Activated T-cell treated with anti-CD3 and anti-CD28 coated beads, Interleukin-2, amount 50 U/mL, for 1 hour (primary cell): ENCODE data around the gene RERE.
"Not testable (repeated sequence)": the region's sequence is repeated elsewhere in the genome, so short reads cannot be mapped to it uniquely, and the experiment has no call there.

ENCODE experiments used
- DNase-seq: peaks from one replicate; pipeline ENCODE4 v3.0.0-alpha.2; 2020

Gene RERE

GRCh38 chr1:8533907-8534306 is 283.5 kb downstream of the RERE start:
- DNase-seq: no peak

DNA sequence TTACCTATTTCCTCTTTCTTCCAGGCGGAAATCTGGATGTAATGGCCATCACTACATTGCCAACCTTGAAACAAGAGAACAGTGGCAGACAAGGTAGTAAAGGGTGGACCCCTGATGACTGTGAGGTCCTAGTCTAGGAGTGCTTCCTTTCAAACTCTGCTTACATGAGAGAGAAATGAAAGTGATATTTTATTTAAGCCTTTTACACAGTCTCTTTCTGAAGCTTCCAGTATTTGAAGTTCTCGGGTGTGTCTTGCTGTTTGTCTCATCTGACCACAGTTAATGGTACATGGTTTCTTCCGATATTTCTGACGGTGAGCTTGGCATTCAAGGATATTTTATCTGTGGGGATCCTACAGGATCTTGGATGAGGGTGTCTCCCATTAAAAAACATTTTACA is 284.3 kb downstream of the RERE start:
- DNase-seq: no peak

GRCh38 chr1:8529901-8530300 is 287.5 kb downstream of the RERE start:
- DNase-seq: no peak

DNA sequence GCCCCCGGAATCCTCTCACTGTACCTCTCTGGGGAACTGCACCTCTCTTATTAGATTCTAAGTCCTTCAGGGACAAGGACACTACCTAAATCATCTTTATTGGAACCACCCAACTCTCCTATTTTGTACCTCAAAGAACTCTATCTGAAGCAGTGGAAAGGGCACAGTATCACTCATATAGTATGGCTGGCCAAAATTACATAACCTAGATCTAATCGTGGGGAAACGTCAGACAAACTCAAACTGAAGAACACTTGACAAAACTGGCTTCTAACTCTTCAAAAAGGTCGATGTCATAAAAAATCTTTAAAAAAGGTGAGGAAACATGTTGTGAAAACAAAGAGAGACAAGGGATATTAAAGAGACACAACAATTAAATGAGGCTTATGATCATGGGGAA is 289.5 kb downstream of the RERE start:
- no peak for DNase-seq

- DNase-seq: peak; percentile 65
Observed at GRCh38 chr1:8525558-8526275, 291.7 kb downstream of the RERE start.

DNA sequence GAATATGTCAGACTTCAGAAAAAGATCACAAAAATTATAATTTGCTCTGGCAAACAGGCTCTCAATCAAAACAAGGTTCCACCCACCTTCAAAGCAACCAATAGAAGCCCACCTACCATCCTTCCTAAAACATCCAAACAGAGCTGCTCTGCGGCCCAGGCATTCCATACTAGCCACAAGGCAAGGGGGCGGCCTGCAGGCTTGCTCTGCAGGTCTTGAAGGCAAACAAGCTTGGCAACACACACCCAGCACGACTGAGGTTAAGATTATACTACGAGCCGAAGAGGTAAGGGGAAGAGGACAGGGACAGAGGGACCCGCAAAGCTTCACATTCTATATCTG is 292.3 kb downstream of the RERE start:
- peak; percentile 46 for DNase-seq

DNA sequence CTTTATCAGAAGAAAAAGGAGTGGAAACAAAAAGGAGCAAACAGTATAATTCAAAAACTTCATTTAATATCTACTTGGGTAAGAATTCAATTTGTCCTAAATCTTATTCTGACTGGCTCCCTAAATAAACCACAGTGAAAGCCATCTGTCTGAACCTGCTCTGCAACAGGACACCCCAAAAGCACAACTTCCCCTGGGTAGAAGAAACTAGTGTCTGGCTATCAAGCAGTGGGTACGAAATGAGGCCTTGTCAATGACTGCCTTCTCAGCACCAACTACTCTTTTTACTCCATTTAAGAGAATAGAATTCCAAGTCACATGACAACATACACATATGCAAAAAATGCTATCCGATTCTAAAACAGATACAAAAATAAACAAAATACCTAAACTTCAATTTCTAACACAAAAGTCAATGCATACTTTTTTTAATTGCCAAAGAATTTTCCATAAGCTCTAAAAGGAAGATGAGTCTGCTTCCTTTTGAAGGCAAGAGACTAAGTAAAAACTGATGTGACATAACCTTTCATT is 292.7 kb downstream of the RERE start:
- DNase-seq: no peak

DNA sequence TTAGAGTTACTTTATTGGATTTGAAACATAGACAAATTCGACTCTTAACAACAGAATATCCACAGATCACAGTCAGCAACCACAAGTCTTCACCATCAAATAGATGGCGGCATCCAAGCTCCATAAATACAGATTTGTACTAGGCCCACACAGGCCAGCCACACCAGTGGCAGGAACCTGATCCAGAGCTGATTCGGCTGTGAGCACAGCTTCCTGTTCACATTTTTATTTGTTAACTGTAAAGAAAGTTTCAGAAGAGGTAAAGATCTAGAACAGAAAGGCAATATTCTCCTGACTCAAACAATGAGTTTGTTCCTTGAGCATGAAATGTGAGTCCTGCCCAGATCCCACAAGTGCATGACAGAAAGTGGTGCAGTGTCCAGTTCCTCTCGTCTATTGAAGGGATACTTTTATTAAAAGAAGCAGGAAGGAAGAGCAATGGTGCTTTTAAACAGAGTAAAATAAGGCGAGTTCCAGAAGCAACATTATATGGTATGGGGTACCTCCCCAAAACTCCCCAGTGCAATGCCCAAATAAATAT is 293.7 kb downstream of the RERE start:
- DNase-seq: no peak

DNA sequence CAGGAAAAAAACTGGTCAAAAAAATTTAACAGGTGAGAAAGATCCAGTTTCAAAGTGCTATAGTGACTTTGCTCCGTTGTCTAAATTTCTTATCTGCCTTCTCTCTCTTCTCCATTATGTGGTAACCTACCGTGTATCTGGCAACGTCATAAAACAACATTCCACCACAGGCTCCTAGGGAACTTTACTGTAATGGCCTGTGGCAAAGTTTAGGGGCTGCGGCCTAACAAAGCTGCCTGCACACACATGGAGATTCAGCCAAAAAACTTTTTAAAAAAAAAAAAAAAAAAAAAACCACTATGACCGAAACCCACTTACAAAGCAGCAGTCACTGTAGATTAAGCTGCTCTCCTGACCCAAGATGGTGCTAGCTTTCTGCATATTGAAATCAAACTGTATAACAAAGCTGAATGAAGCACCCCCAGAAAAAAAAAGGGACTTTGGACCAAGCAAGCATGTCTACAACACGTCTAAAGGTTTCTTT is 296.9 kb downstream of the RERE start:
- DNase-seq: no peak

DNA sequence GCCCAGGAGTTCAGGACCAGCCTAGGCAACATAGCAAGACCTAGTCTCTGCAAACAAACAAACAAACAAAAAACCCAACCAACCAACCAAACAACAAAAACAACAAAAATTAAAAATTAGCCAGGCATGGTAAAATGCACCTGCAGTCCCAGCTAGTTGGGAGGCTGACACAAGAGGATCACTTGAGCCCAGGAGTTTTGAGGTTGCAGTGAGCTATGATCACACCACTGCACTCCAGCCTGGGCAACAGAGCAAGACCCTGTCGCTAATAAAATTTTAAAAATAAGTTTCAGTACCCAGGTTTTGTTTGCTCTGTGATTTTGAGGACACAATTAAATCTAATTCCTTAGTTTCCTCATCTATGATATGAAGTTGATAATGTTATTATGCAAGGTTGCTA is 298.3 kb downstream of the RERE start:
- DNase-seq: no peak

- no peak for DNase-seq
Observed at GRCh38 chr1:8518490-8518801, 299.0 kb downstream of the RERE start.

GRCh38 chr1:8517661-8518489 is 299.6 kb downstream of the RERE start:
- no peak for DNase-seq

DNA sequence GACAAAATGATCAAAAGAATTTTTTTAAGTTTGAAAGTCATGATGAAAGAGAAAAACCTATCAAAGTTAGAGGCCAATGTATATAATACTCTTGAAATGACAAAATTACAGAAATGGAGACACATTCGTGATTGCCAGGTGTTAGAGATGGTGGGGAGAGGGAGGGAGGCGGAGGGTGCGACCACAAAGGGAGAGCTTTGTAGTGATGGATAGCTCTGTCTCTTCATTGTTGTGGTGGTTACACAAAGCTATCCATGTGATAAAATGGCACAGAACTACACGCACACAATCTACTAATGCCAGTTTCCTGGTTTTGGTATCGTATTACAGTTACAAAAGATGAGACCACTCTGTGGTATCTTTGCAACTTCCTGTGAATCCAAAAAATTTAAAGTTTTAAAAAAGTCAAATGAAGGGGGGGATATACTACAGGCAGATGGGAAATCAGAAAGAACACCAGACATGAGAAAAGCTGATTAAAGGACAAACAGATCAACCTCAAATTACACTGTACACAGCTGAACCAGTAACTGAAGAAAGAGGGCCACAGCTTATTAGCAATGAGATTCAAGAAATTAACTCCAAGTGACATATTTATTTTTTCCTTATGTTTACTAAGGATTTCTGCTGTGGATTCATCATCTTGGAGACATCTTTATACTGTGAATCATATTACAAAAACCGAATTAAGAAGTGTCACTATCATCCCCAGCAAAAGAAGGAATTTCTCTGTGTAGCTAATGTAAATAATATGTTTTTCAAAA is 300.5 kb downstream of the RERE start:
- DNase-seq: no peak

- no peak for DNase-seq
Observed at GRCh38 chr1:8516278-8516777, 301.1 kb downstream of the RERE start.

GRCh38 chr1:8512504-8512903 is 304.9 kb downstream of the RERE start:
- DNase-seq: no peak

GRCh38 chr1:8510041-8510823 is 307.2 kb downstream of the RERE start:
- DNase-seq: peak; percentile 42

- no peak for DNase-seq
Observed at GRCh38 chr1:8509579-8509978, 307.9 kb downstream of the RERE start.

DNA sequence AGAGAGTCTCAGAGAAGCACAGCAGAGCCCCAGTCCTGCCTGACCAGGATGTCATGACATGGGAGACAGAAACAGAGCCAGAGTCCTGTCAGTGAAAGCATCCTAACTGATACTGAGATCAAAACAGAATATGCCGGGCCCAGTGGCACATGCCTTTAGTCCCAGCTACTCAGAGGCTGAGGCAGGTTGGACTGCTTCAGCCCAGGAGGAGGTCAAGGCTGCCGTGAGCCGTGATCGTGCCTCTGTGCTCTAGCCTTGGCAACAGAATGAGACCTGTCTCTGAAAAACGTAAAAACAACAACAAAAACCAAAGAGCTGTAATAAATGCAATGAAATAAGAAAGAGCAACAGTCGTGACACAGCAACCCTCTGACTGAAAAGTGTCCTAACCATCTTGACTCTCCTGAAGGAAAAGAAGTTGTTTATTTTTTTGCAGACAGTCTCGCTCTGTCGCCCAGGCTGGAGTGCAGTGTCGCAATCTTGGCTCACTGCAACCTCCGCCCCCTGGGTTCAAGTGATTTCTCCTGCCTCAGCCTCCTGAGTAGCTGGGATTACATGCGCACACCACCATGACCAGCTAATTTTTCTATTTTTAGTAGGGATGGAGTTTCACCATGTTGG is 310.3 kb downstream of the RERE start:
- DNase-seq: no peak

GRCh38 chr1:8506456-8506855 is 311.0 kb downstream of the RERE start:
- DNase-seq: no peak

DNA sequence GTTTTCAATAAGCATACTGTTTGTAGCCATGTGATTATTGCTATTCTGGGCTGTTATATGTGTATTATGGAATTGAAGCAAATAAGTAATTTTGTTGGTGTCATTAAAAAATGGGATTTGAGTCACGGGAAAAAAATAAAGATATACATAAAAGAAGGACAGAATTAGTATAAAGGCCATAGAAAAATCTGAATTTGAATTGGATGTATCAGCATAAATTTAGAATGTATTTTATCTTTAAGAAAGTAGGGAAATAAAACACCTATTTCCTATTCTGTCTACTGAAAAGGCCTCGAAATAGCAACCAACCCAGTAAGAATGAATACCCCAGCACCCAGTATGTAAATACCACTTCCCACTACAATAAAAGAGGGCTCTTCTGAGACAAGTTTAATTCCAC is 313.6 kb downstream of the RERE start:
- no peak for DNase-seq

GRCh38 chr1:8502949-8503348 is 314.5 kb downstream of the RERE start:
- not testable (repeated sequence) for DNase-seq
